Measurements from ENCODE around the gene CLK4. TPM values are rescaled to one million over a fixed set of nuclear protein-coding genes. Genes with fewer than 3 reads are reported as not detected.

Gene CLK4
- polyA plus RNA-seq, 2 of the 4 experiments (the other 2 are of a cell fraction), result 13.1 to 26.0 TPM

DNA sequence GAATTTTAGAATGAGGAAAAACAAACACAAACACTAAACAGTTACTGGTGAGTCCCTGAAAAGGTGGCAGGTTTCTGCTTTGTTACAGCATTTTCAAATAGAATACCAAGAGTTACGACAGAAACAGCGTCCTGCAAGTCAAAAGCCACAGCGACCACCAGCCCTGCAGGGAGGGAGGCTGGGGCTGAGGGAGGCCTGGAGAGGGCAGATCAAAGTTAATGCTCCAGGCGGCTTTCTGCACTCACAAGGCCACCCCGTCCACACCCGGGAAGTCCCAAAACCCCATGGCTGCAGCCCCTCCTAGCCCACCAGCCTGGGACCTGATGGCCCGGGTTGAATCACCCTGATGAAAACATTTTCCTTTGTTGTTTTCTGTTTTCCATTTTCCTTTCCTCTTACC lies 65.9 kb downstream of the CLK4 start:
- CTCF ChIA-PET, result no interaction called here
- H3K27ac ChIP-seq, result no peak overlapping the region
- ATAC-seq (no peak), DNase-seq (ENCODE audit: low read depth in 1 of 2, low spot score in 1 of 2) (no peak), FAIRE-seq (no peak)
- TF ChIP-seq EHF (CRISPR knock-in tag; IDR thresholded peaks at IDR 0.05) (no peak), NPAS2 (CRISPR knock-in tag; IDR thresholded peaks at IDR 0.05; ENCODE audit: borderline replicate concordance) (no peak), RFX5 (IDR thresholded peaks at IDR 0.05) (no peak), GATA3 (IDR thresholded peaks at IDR 0.05; ENCODE audit: borderline replicate concordance) (no peak)
- TF ChIP-seq, protein P1, sequence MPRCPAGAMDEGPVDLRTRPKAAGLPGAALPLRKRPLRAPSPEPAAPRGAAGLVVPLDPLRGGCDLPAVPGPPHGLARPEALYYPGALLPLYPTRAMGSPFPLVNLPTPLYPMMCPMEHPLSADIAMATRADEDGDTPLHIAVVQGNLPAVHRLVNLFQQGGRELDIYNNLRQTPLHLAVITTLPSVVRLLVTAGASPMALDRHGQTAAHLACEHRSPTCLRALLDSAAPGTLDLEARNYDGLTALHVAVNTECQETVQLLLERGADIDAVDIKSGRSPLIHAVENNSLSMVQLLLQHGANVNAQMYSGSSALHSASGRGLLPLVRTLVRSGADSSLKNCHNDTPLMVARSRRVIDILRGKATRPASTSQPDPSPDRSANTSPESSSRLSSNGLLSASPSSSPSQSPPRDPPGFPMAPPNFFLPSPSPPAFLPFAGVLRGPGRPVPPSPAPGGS (IDR thresholded peaks at IDR 0.05), result no peak
- TF ChIP-seq, protein P2, sequence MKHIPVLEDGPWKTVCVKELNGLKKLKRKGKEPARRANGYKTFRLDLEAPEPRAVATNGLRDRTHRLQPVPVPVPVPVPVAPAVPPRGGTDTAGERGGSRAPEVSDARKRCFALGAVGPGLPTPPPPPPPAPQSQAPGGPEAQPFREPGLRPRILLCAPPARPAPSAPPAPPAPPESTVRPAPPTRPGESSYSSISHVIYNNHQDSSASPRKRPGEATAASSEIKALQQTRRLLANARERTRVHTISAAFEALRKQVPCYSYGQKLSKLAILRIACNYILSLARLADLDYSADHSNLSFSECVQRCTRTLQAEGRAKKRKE (CRISPR knock-in tag; IDR thresholded peaks at IDR 0.05; ENCODE audit: low read depth), result no peak
- H3K9me3 ChIP-seq, result peaks cover 13% of the 10 kb centered on the region; the same call in 1 of the 3 replicates
- POLR2A ChIA-PET, result no interaction called here
- no peak overlapping the region for H3K4me2 ChIP-seq
- no peaks in the 10 kb centered on the region for H3K4me1 ChIP-seq
- 30% methylated on average over 7 of the region's 7 CpGs for WGBS (ENCODE audit: missing lambda C conversion rate)
- H3K4me3 ChIP-seq, result no peak overlapping the region

DNA sequence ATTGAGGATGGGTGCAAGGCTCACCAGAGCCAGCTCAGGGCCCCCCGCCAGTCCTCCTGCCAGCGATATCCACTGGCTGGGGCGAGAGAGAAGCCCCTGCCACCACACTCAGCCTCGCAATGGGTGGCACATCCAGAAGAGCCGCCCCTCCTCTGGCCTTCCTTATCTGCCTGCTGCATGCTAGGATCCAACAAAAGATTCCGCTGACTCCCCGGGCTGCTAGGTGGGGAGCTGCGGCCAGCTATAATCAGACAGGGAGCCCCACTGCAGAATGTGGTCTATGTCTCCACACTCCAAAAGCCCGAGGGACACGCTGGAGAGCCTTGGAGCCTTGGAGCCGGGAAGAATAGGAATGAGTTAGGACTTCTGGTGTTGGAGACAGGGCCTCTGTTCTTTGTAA lies 69.4 kb downstream of the CLK4 start:
- POLR2A ChIA-PET, result no interaction called here
- H3K27ac ChIP-seq, result no peak overlapping the region
- no peaks in the 10 kb centered on the region for H3K4me1 ChIP-seq
- TF ChIP-seq ESRRA (IDR thresholded peaks at IDR 0.05; ENCODE audit: borderline replicate concordance, low read length) (no peak), SREBF2 (IDR thresholded peaks at IDR 0.05) (no peak), NPAS2 (CRISPR knock-in tag; IDR thresholded peaks at IDR 0.05; ENCODE audit: borderline replicate concordance) (no peak), MYC (IDR thresholded peaks at IDR 0.05; ENCODE audit: borderline replicate concordance, low read length) (no peak), FOSB (CRISPR knock-in tag; IDR thresholded peaks at IDR 0.05) (no peak), RFX5 (IDR thresholded peaks at IDR 0.05) (no peak), HDAC2 (IDR thresholded peaks at IDR 0.05) (no peak), MAZ (IDR thresholded peaks at IDR 0.05; ENCODE audit: borderline replicate concordance, low read depth, low read length) (no peak)
- TF ChIP-seq, protein P3, sequence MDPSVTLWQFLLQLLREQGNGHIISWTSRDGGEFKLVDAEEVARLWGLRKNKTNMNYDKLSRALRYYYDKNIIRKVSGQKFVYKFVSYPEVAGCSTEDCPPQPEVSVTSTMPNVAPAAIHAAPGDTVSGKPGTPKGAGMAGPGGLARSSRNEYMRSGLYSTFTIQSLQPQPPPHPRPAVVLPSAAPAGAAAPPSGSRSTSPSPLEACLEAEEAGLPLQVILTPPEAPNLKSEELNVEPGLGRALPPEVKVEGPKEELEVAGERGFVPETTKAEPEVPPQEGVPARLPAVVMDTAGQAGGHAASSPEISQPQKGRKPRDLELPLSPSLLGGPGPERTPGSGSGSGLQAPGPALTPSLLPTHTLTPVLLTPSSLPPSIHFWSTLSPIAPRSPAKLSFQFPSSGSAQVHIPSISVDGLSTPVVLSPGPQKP (IDR thresholded peaks at IDR 0.05; ENCODE audit: low read depth, low read length), result no peak
- TF ChIP-seq, protein P4, sequence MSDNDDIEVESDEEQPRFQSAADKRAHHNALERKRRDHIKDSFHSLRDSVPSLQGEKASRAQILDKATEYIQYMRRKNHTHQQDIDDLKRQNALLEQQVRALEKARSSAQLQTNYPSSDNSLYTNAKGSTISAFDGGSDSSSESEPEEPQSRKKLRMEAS (IDR thresholded peaks at IDR 0.05), result no peak
- TF ChIP-seq, protein P5, sequence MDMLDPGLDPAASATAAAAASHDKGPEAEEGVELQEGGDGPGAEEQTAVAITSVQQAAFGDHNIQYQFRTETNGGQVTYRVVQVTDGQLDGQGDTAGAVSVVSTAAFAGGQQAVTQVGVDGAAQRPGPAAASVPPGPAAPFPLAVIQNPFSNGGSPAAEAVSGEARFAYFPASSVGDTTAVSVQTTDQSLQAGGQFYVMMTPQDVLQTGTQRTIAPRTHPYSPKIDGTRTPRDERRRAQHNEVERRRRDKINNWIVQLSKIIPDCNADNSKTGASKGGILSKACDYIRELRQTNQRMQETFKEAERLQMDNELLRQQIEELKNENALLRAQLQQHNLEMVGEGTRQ (IDR thresholded peaks at IDR 0.05), result no peak
- ATAC-seq (no peak), FAIRE-seq (no peak), DNase-seq (ENCODE audit: low read depth in 1 of 2, low spot score in 1 of 2) (no peak)
- CTCF ChIA-PET, result no interaction called here
- H3K4me3 ChIP-seq, result no peak overlapping the region
- H3K4me2 ChIP-seq, result no peak overlapping the region
- 27% methylated on average over 10 of the region's 11 CpGs for WGBS (ENCODE audit: missing lambda C conversion rate)
- peaks cover 18% of the 10 kb centered on the region; the same call in 2 of the 3 replicates for H3K9me3 ChIP-seq

DNA sequence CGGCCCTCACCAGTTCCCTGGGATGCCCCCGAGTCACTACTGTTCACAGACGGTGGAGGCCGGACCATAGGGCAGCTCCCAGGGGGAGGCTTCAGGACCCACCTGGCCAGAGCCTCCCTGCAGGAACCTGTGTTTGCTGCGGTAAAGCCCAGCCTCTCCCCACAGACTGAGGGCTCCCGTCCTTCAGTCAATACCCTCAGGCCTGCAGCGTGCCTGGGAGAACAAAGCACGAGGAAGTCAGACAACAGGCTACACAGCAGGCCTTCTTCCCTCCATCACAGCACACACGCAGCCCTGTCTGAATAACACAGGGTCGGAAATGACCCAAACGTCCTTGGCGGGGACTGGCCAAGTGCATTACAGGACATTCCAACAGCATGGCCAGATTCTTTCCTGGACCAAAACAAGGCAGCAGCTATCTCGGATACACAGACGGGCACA lies 71.1 kb downstream of the CLK4 start:
- ATAC-seq, result no peak
- TF ChIP-seq, protein P4 (IDR thresholded peaks at IDR 0.05), result no peak
- no peak for TF ChIP-seq RNF2 (IDR thresholded peaks at IDR 0.05; ENCODE audit: borderline replicate concordance, low read depth)
- TF ChIP-seq SREBF2 (IDR thresholded peaks at IDR 0.05), result no peak
- H3K9me3 ChIP-seq, result peaks cover 22% of the 10 kb centered on the region; the same call in 2 of the 3 replicates
- POLR2A ChIA-PET, result no interaction called here
- H3K4me1 ChIP-seq, result no peaks in the 10 kb centered on the region
- H3K4me3 ChIP-seq, result no peak overlapping the region
- H3K27ac ChIP-seq, result no peak overlapping the region
- FAIRE-seq, result no peak
- 51% methylated on average over 12 of the region's 14 CpGs for WGBS (ENCODE audit: missing lambda C conversion rate)
- CTCF ChIA-PET, result no interaction called here
- DNase-seq (ENCODE audit: low read depth in 1 of 2, low spot score in 1 of 2), result no peak
- H3K4me2 ChIP-seq, result no peak overlapping the region
